ENCODE results near the gene CLDN2. TPM values are rescaled to one million over a fixed set of nuclear protein-coding genes. Genes with fewer than 3 reads are reported as not detected.

CLDN2 gene
- polyA plus RNA-seq, 3 donors: not detected

GRCh38 chrX:106917830-106918500, 2.2 kb upstream of the CLDN2 start:
- Histone ChIP-seq H3K4me2 (replicated peaks; ENCODE audit: extremely low read depth, low read length, poor library complexity, severe bottlenecking) (no peak overlapping the region), H4K20me1 (ENCODE audit: insufficient read depth, low read length) (no peaks in the 10 kb centered on the region), H3K9me3 (replicated peaks in 1 of 2; ENCODE audit: control insufficient read depth in 1 of 2, insufficient read depth in 1 of 2, low read length in 2 of 2) (no peaks in the 10 kb centered on the region), H3K4me1 (ENCODE audit: control insufficient read depth in 1 of 2, insufficient read depth in 2 of 2, low read length in 2 of 2) (no peaks in the 10 kb centered on the region), H2AFZ (ENCODE audit: insufficient read depth, low read depth, low read length, poor library complexity, severe bottlenecking) (no peak overlapping the region), H3K79me2 (ENCODE audit: insufficient read depth, low read length) (no peaks in the 10 kb centered on the region), H3K4me3 (replicated peaks in 1 of 3; ENCODE audit: low read depth in 2 of 3, low read length in 3 of 3) (no peak overlapping the region), H3K27me3 (ENCODE audit: control insufficient read depth in 2 of 2, insufficient read depth in 2 of 2, low read length in 2 of 2) (no peaks in the 10 kb centered on the region), H3K9ac (ENCODE audit: insufficient read depth, low read length, poor library complexity, severe bottlenecking) (no peak overlapping the region), H3K36me3 (replicated peaks in 1 of 2; ENCODE audit: control insufficient read depth in 1 of 2, insufficient read depth in 2 of 2, low read length in 2 of 2) (no peaks in the 10 kb centered on the region), H3K27ac (ENCODE audit: low read depth in 1 of 2, low read length in 2 of 2) (no peak overlapping the region)
- Mint-ChIP-seq H3K27ac (no peak overlapping the region), H3K4me3 (no peak overlapping the region), H3K27me3 (ENCODE audit: low read depth in 3 of 3) (peaks cover 0 to 12% (median 4%) of the 10 kb centered on the region in 3 donors), H3K36me3 (no peaks in the 10 kb centered on the region), H3K9me3 (peaks cover 0 to 5% (median 0%) of the 10 kb centered on the region in 7 donors), H3K4me1 (peaks cover 8% of the 10 kb centered on the region)
- 0% methylated on average over 1 of the region's 6 CpGs for WGBS (ENCODE audit: insufficient coverage)
- intact Hi-C loops (cut with micrococcal nuclease): no loop called here
- TF ChIP-seq CTCF (IDR thresholded peaks at IDR 0.05): no peak
- no peak for DNase-seq

GRCh38 chrX:106921637-106922036, 1.4 kb downstream of the CLDN2 start:
- Mint-ChIP-seq H3K4me1 (peaks cover 8% of the 10 kb centered on the region), H3K4me3 (no peak overlapping the region), H3K36me3 (no peaks in the 10 kb centered on the region), H3K9me3 (peaks cover 0 to 5% (median 0%) of the 10 kb centered on the region in 7 donors), H3K27me3 (ENCODE audit: low read depth in 3 of 3) (peaks cover 0 to 10% (median 2%) of the 10 kb centered on the region in 3 donors), H3K27ac (no peak overlapping the region)
- DNase-seq: no peak
- no peak for TF ChIP-seq CTCF (IDR thresholded peaks at IDR 0.05)
- Histone ChIP-seq H3K4me3 (replicated peaks in 1 of 3; ENCODE audit: low read depth in 2 of 3, low read length in 3 of 3) (no peak overlapping the region), H4K20me1 (ENCODE audit: insufficient read depth, low read length) (no peaks in the 10 kb centered on the region), H3K27me3 (ENCODE audit: control insufficient read depth in 2 of 2, insufficient read depth in 2 of 2, low read length in 2 of 2) (no peaks in the 10 kb centered on the region), H3K27ac (ENCODE audit: low read depth in 1 of 2, low read length in 2 of 2) (no peak overlapping the region), H3K36me3 (replicated peaks in 1 of 2; ENCODE audit: control insufficient read depth in 1 of 2, insufficient read depth in 2 of 2, low read length in 2 of 2) (no peaks in the 10 kb centered on the region), H3K9ac (ENCODE audit: insufficient read depth, low read length, poor library complexity, severe bottlenecking) (no peak overlapping the region), H3K4me2 (replicated peaks; ENCODE audit: extremely low read depth, low read length, poor library complexity, severe bottlenecking) (no peak overlapping the region), H3K79me2 (ENCODE audit: insufficient read depth, low read length) (no peaks in the 10 kb centered on the region), H2AFZ (ENCODE audit: insufficient read depth, low read depth, low read length, poor library complexity, severe bottlenecking) (no peak overlapping the region), H3K9me3 (replicated peaks in 1 of 2; ENCODE audit: control insufficient read depth in 1 of 2, insufficient read depth in 1 of 2, low read length in 2 of 2) (no peaks in the 10 kb centered on the region), H3K4me1 (ENCODE audit: control insufficient read depth in 1 of 2, insufficient read depth in 2 of 2, low read length in 2 of 2) (no peaks in the 10 kb centered on the region)
- intact Hi-C loops (cut with micrococcal nuclease): no loop called here
- WGBS (ENCODE audit: insufficient coverage): 100% methylated on average over 1 of the region's 2 CpGs
